GM19372 (cell line): Measurements from ENCODE around the gene TAF15.

ENCODE experiments used
- ATAC-seq: cut with Tn5 transposase; IDR thresholded peaks from one replicate; pipeline ENCODE4 v1.9.1; 2021; ENCODE audit warnings: mild to moderate bottlenecking, low read depth, moderate library complexity; ENCODE audit not compliant: unreplicated experiment

Gene TAF15

DNA sequence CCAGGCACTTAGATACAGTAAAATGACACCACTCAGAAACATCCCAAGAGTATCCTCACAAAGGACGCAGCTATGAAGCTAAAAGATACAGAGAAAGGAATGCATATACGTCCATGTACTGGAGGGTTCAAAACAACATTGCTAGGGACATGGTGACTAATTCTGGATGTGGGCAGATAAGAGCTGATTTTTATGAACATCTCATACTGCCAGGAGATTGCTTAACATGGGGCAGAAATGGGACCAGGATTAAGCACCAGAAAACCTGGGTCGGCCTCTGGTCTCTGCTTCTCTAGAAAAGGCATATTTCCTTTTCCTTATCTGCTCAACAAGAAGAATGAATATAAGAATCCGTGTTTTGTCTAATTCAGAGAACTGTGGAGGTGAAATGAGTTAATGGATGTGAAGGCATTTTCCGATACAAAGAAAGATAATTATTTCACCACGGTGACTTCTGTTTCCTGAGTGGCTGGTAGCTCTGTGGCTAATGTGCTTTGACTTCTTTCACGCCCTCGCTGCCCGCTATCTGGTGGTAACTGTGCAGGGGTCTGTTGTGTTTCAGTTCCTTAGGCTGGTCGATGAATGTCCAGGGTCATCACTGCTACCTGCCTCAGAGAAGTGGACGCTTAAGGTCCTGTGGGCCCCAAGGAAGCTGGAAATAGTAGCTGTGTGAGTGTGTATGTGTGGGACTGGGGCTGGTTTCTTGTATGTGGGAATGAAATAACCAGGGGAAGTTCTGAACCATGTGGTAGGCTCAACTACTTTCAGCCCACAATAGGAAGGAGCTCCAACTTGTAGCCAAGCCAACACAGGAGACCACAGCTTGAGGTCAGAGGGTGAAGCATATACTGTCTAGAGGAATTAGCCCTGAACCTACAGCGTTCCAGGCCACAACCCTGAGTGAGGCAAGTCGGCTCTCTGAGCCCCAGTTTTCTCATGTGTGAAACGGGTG, 86.6 kb downstream of the TAF15 start:
- no peak for ATAC-seq
